Measurements from ENCODE around the gene MT1E.

Gene MT1E

DNA sequence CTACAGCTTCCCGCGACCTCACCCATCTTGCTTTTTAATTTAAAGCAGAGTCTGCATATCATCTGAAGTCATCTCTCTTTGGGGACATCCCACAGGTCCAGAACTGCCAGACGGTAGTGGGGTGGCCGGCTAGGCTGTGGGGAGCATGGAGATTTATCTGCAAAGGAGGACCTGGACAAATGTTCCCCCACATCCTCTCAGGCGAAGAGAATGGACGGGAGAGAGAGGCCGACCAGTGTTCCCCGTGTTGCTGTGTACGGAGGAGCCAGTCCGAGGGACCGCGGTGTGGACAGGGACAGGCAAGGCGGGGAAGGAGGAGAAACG is 6.2 kb downstream of the MT1E start:
- peak overlapping the region; percentile 33; the same call in 1 of the 2 replicates for H3K4me3 ChIP-seq (replicated peaks; ENCODE audit: low read depth, low read length)
- TF ChIP-seq, protein P1, sequence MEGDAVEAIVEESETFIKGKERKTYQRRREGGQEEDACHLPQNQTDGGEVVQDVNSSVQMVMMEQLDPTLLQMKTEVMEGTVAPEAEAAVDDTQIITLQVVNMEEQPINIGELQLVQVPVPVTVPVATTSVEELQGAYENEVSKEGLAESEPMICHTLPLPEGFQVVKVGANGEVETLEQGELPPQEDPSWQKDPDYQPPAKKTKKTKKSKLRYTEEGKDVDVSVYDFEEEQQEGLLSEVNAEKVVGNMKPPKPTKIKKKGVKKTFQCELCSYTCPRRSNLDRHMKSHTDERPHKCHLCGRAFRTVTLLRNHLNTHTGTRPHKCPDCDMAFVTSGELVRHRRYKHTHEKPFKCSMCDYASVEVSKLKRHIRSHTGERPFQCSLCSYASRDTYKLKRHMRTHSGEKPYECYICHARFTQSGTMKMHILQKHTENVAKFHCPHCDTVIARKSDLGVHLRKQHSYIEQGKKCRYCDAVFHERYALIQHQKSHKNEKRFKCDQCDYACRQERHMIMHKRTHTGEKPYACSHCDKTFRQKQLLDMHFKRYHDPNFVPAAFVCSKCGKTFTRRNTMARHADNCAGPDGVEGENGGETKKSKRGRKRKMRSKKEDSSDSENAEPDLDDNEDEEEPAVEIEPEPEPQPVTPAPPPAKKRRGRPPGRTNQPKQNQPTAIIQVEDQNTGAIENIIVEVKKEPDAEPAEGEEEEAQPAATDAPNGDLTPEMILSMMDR (IDR thresholded peaks at IDR 0.05; ENCODE audit: low read depth, low read length, missing control alignments): no peak
- DNase-seq (ENCODE audit: extremely low read depth, low read depth): no peak

DNA sequence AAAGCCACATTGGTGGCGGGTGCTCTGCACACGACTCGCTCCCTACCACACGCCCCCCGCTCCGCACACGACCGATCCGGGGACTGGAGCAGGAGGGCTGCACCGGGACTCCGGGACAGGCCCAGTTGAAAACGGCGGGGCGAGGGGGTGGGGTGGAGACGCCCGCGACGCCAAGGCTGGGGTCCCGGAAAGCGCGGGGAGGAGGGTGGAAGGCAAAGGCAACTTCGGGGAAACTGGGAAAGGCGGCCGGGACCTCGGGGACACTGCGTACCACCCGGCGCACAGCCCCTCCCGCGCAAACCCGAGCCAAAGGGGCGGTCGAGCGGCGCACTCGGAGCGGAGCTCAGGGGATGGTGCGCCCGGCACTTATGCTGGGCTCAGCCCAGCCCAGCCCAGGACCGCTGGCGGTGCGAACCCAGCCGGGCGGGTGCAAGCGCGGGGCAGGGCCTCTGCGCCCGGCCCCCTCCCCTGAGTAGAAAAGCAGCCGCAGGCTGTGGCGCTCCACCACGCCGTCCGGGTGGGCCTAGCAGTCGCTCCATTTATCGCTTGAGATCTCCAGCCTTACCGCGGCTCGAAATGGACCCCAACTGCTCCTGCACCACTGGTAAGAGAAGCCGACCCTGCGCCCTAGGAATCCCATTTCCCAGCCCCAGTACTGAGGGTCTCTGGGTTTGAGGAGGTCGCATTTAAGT is 6.7 kb downstream of the MT1E start, which contains the start of gene MT1M:
MT1M (plus strand) TSS at position 504 of the 692 bp plus-strand sequence; CDS start at position 577, 73 bp downstream.
- DNase-seq (ENCODE audit: extremely low read depth, low read depth): no peak
- TF ChIP-seq, protein P1 (IDR thresholded peaks at IDR 0.05; ENCODE audit: low read depth, low read length, missing control alignments): no peak
- H3K4me3 ChIP-seq (replicated peaks; ENCODE audit: low read depth, low read length): peak within 1 kb of the TSS; percentile 33

DNA sequence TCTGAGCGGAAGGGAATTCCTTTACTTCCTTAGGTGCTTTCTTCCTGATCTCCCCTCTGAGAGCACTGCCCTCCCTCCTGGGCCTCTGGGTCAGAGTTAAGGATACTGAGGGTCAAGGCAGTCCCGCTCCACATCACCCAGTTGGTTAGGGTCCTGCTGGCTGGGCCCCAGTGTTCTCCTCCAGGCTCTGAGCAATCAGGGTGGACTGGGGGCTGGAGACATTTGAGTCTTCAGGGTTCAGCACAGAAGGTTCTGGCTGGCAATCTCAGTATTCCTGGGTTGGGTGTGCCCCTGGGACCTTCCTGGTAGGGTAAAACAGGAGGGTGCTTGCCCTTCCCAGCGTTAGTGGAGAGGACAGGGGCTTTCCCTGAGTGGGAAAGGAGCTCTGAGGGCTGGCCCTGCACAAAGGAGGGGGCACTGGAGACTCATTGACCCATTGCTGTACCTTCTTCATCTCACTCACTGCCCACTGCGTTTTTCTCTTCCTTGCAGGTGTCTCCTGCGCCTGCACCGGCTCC is 7.3 kb downstream of the MT1E start:
- TF ChIP-seq, protein P1 (IDR thresholded peaks at IDR 0.05; ENCODE audit: low read depth, low read length, missing control alignments): no peak
- peak overlapping the region; percentile 33 for H3K4me3 ChIP-seq (replicated peaks; ENCODE audit: low read depth, low read length)
- DNase-seq (ENCODE audit: extremely low read depth, low read depth): no peak

DNA sequence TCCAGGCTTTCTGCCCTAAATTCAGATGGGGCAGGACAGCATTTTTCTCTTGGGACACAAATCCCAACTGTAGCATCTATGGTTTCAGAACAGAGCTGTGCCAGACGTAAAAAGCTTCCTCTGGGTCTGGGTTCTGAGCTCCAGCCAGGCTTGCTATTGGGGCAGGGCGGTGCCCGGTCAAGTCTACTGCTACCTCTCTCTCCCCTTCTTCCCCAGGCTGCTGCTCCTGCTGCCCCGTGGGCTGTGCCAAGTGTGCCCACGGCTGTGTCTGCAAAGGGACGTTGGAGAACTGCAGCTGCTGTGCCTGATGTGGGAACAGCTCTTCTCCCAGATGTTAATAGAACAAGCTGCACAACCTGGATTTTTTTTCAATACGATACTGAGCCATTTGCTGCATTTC is 8.0 kb downstream of the MT1E start:
- H3K4me3 ChIP-seq (replicated peaks; ENCODE audit: low read depth, low read length): no peak overlapping the region
- DNase-seq (ENCODE audit: extremely low read depth, low read depth): no peak
- TF ChIP-seq, protein P1 (IDR thresholded peaks at IDR 0.05; ENCODE audit: low read depth, low read length, missing control alignments): no peak

DNA sequence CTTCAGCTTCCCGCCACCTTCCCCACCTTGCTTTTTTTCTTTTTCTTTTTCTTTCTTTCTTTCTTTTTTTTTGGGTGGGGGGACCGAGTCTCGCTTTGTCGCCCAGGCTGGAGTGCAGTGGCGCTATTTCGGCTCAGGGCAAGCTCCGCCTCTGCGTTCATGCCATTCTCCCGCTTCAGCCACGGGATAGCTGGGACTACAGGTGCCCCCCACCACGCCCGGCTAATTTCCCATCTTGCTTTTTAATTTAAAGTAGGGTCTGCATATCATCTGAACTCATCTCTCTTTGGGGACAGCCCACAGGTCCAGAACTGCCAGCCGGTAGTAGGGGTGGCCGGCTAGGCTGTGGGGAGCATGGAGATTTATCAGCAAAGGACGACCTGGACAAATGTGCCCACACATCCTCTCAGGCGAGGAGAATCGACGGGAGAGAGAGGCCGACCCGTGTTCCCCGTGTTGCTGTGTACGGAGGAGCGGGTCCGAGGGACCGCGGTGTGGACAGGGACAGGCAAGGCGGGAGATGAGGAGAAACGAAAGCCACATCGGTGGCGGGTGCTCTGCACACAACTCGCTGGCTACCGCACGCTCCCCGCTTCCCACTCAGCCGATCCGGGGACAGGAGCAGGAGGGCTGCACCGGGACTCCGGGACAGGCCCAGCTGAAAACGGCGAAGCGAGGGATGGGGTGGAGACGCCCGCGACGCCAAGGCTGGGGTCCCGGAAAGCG is 9.3 kb downstream of the MT1E start:
- TF ChIP-seq, protein P1 (IDR thresholded peaks at IDR 0.05; ENCODE audit: low read depth, low read length, missing control alignments): no peak
- DNase-seq (ENCODE audit: extremely low read depth, low read depth): no peak
- peak overlapping the region; percentile 19; the same call in 1 of the 2 replicates for H3K4me3 ChIP-seq (replicated peaks; ENCODE audit: low read depth, low read length)

DNA sequence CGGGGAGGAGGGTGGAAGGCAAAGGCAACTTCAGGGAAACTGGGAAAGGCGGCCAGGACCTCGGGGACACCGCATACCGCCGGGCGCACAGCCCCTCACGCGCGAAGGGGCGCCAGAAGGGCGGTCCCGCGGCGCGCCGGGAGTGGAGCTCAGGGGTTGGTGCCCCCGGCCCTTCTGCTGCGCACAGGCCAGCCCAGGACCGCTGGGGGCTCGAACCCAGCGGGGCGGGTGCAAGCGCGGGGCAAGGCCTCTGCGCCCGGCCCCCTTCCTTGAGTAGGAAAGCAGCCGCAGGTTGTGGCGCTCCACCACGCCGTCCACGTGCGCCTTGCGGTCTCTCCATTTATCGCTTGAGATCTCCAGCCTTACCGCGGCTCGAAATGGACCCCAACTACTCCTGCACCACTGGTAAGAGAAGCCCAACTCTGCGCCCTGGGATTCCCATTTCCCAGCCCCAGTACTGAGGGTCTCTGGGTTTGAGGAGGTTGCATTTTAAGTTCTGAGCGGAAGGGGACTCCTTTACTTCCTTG is 9.9 kb downstream of the MT1E start:
- no peak for DNase-seq (ENCODE audit: extremely low read depth, low read depth)
- H3K4me3 ChIP-seq (replicated peaks; ENCODE audit: low read depth, low read length): peak overlapping the region; percentile 19; the same call in 1 of the 2 replicates
- TF ChIP-seq, protein P1 (IDR thresholded peaks at IDR 0.05; ENCODE audit: low read depth, low read length, missing control alignments): no peak

Measured in HFF-Myc (cell line).